Breast epithelium (tissue), 4 donors: ENCODE measurements around the gene SFN. TPM values are rescaled to one million over a fixed set of nuclear protein-coding genes. Genes with fewer than 3 reads are reported as not detected.
A peak's percentile ranks its signal among the peaks of the same experiment; 100 is the strongest.

Experiments
- DNase-seq, 2 donors: peaks; one replicate each; pipeline ENCODE4 v3.0.0-alpha.2; 2019; ENCODE audit warnings: low spot score in 2 of 2
- H3K27ac ChIP-seq, 2 donors: fragments of 200-600 bp; sonication (generic) in 1 of 2; one replicate each; pipeline ENCODE4 v1.5.1; 2016 to 2019; ENCODE audit warnings: mild to moderate bottlenecking in 1 of 2
- H3K27me3 ChIP-seq, 2 donors: fragments of 200-600 bp; sonication (generic) in 1 of 2; one replicate each; pipeline versions ENCODE4 v1.5.1 to v1.6.0; 2017 to 2019; ENCODE audit warnings: control low read depth in 1 of 2, mild to moderate bottlenecking in 1 of 2
- H3K36me3 ChIP-seq: fragments of 200-600 bp; one replicate; pipeline ENCODE4 v1.5.1; 2019
- H3K4me1 ChIP-seq, 2 donors: fragments of 200-600 bp; sonication (generic); one replicate each; pipeline ENCODE4 v1.5.1; 2016 to 2019; ENCODE audit warnings: control low read depth in 1 of 2
- H3K4me3 ChIP-seq, 3 donors: fragments of 200-600 bp; sonication (generic); 1 replicate in 2 of 3; 2 replicates in 1 of 3; pipeline ENCODE4 v1.5.1; 2016 to 2019; ENCODE audit warnings: mild to moderate bottlenecking in 3 of 3, moderate library complexity in 2 of 3
- H3K9me3 ChIP-seq, 2 donors: fragments of 200-600 bp; sonication (generic) in 1 of 2; one replicate each; pipeline ENCODE4 v1.5.1; 2016 to 2019; ENCODE audit warnings: control low read depth in 1 of 2
- CTCF ChIP-seq, 3 donors: fragments of 450-650 bp; IDR thresholded peaks; one replicate each; pipeline ENCODE4 v1.5.1; 2016 to 2017; ENCODE audit warnings: antibody characterized with exemption in 3 of 3, mild to moderate bottlenecking in 3 of 3, moderate library complexity in 3 of 3
- POLR2A ChIP-seq: fragments of 450-650 bp; IDR thresholded peaks from one replicate; pipeline ENCODE4 v1.6.1; 2016; ENCODE audit warnings: antibody characterized with exemption, mild to moderate bottlenecking, moderate library complexity
- POLR2AphosphoS5 ChIP-seq, 3 donors: sonication (generic); formaldehyde crosslinking; IDR thresholded peaks; one replicate each; pipeline ENCODE4 v1.6.1; 2017; ENCODE audit warnings: antibody characterized with exemption in 3 of 3
- intact Hi-C: fragments of 100-400 bp; cut with DNase I; formaldehyde crosslinking; loops from one replicate; pipeline ENCODE4 v1.15.1; 2023; ENCODE audit warnings: low total_unique reads
- total RNA-seq, 3 donors: library from RNA; depleted of rRNA; stranded (reverse); fragments of >200 nt; gene quantifications; one replicate each; pipeline ENCODE4 v1.1.0, GENCODE V29; 2016

SFN gene
- total RNA-seq, 3 donors from 2014 or later: 12.1 to 18.4 TPM; not detected in 1

DNA sequence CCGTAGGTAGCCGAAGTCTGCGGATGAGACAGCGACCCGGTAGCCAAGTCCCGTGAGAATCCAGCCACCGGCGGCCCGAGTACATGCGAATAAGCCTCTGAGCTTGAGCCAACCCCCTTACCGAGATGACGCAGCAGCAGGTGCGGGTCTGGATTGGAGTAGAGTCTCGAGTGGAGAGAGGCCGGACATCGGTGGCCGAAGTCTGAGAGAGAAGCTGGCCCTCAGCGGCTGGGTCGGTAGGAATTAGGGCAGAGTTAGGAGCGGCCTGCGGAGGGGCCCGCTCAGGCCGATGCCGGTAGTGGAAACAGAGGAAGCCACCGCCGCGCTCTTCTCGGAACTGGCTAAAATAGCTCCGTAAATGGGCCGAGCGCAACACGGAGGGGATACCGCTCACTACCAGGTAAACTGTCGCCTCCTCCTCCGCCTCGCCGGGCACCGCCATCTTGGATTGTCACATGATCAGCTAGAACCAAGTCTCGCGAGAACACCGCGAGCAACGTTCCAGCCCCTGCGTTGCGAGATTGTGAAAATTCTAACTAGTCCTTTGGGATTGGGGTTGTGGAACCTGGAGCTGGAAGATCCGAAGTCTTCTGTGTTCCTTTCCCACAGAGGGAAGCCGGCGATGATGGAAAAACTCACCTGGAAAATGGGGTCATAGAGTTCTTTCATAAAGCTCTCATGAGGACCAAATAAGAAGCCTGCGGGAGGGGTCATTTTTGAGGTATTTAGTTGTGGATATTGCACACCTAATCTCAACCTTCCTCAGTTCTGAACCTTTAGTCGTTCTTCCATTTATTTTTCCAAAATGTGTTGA is 37.3 kb downstream of the SFN start, which contains the start of gene GPATCH3:
Gene GPATCH3, minus strand, starts transcription at position 467 of the 814 bp plus-strand sequence. Its CDS starts 25 bp downstream, at position 442.
- Histone ChIP-seq H3K4me3 (peak within 1 kb of the TSS; percentile 85 to 98 (median 97)), H3K27me3 (no peaks in the 10 kb centered on the region), H3K4me1 (peaks cover 4 to 10% of the 10 kb centered on the region in 2 donors), H3K9me3 (no peaks in the 10 kb centered on the region), H3K27ac (peak within 1 kb of the TSS; percentile 83 to 86), H3K36me3 (no peaks in the 10 kb centered on the region)
- DNase-seq: peak; percentile 90 to 93
- TF ChIP-seq POLR2AphosphoS5 (IDR thresholded peaks at IDR 0.05) (peak; percentile 95 to 98 (median 97)), POLR2A (peak; percentile 33), CTCF (IDR thresholded peaks at IDR 0.05) (no peak)
- intact Hi-C loops: no loop called here

- peak overlapping the region; percentile 83 to 86 for H3K27ac ChIP-seq
These were observed 38.0 kb downstream of the SFN start for GRCh38 chr1:26900815-26901511.

GRCh38 chr1:26907071-26907917 is 44.3 kb downstream of the SFN start:
- Histone ChIP-seq H3K4me3 (no peak overlapping the region), H3K27ac (no peak overlapping the region), H3K9me3 (no peaks in the 10 kb centered on the region), H3K36me3 (no peaks in the 10 kb centered on the region), H3K27me3 (no peaks in the 10 kb centered on the region), H3K4me1 (no peaks in the 10 kb centered on the region)
- TF ChIP-seq CTCF (IDR thresholded peaks at IDR 0.05) (no peak), POLR2AphosphoS5 (IDR thresholded peaks at IDR 0.05) (no peak), POLR2A (no peak)
- intact Hi-C loops: no loop called here
- peak in 1 of 2 donors; percentile 71 for DNase-seq

More at GRCh38 chr1:26900815-26901511, 38.0 kb downstream of the SFN start:
- no peak for DNase-seq
- TF ChIP-seq POLR2A (no peak), CTCF (IDR thresholded peaks at IDR 0.05) (no peak), POLR2AphosphoS5 (IDR thresholded peaks at IDR 0.05) (no peak)
- Histone ChIP-seq H3K4me3 (peak overlapping the region; percentile 85 to 98 (median 97)), H3K36me3 (no peaks in the 10 kb centered on the region), H3K9me3 (no peaks in the 10 kb centered on the region), H3K4me1 (peaks cover 4 to 10% of the 10 kb centered on the region in 2 donors), H3K27me3 (no peaks in the 10 kb centered on the region)
- intact Hi-C loops: no loop called here

- no peak for DNase-seq
- no peak overlapping the region for H3K4me3 ChIP-seq
- no peaks in the 10 kb centered on the region for H3K36me3 ChIP-seq
- TF ChIP-seq POLR2AphosphoS5 (IDR thresholded peaks at IDR 0.05) (no peak), CTCF (IDR thresholded peaks at IDR 0.05) (no peak), POLR2A (no peak)
- intact Hi-C loops: no loop called here
- H3K4me1 ChIP-seq: no peaks in the 10 kb centered on the region
- H3K27ac ChIP-seq: no peak overlapping the region
- no peaks in the 10 kb centered on the region for H3K27me3 ChIP-seq
- H3K9me3 ChIP-seq: no peaks in the 10 kb centered on the region
These were observed 47.0 kb downstream of the SFN start for GRCh38 chr1:26909951-26910342.
